NOMO-1 treated with dmso at 0.1 percent for 144 hours (cell line): Measurements from ENCODE around the gene CYP2W1.
"Not testable (repeated sequence)": the region's sequence is repeated elsewhere in the genome, so short reads cannot be mapped to it uniquely, and the experiment has no call there.

Experiments
- DNase-seq: peaks from one replicate; lab custom pipeline; 2025; ENCODE audit not compliant: unreplicated experiment; lab: John Stamatoyannopoulos, UW

The CYP2W1 gene

GRCh38 chr7:951881-952547, 31.0 kb upstream of the CYP2W1 start:
- no peak for DNase-seq

DNA sequence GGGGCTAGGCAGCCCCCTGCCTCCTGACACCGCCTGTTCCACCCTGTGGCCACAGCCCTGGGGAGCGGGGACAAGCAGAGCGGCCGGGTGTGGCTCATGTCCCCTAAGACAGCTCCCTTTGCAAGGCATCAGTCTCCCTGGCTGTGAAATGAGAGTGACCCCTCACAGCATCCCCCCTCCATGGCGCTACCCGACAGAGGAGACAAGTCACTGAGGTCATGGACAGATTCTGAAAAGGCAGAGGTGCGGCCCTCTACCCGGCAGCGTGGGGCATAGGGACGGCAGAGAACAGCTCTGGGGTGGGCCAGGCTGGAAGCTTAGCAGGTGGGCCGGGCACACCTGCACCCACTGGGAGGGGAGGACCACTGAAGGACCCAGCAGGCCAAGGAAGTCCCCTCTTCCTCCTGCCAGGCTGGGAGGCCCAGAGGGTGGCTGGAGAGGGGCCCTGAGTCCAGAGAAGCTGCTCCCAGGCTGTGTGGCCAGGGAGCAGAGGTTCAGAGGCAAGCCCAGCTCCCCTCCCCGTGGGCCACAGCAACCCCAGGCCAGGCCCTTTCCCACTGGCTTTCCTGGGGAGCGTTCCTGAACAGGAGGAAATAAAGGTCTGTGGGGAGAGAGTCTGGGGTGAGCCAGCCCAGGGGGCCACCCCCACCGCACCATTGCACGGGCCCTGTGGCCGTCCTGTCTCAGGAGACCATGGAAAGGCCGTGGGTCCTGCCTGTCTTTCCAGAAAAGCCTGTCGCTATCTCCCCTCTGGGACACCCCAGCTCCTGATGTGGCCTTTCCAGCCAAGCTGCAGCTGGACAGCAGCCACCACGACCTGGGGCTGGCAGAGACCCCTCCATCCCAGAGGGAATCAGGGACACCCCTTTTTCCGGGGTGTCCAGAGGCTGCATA, 30.2 kb upstream of the CYP2W1 start:
- no peak for DNase-seq

- DNase-seq, result peak; percentile 58
These were observed 29.2 kb upstream of the CYP2W1 start for GRCh38 chr7:953547-954327.

DNA sequence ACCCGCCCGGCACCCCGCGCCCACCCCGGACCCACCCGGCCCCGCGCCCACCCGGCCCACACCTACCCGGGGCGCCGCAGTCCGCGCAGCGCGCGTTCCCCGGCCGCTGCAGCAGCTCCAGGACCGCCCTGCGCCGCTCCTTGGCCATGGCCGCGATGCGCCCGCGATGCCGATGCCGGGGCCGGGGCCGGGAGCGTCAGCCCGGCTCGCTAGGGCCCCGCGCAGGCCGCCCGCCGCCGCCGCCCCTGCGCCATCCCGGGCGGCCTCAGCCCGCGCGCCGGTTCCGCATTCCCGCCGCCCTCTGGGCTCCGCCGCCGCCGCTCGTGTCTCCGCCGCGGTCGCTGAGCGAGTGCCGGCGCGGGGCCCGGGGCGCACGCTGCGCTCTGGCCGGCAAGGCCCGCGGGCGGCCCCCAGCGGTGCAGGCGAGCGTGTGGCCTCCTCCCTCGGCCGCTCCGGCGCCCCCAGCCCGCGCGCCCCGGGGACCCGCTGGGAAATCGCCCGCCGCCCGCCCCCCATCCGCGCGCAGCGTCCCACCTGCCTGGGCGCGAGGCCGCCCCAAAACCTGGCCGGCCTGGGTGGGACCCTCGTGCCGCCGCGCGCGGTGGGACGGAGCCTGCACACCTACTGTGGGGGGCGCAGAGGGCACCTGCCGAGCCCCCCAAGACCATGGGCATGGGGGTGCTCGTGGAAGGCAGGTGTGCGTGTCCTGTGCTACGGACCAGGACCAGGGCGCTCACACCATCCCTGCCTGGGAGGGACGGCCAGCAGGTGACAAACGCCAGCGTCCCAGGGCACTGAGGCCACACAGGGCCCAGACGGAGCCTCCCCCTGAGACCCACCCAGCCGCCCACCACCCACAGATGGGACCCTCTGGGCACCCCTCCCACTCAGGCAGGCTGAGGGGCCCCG, 28.4 kb upstream of the CYP2W1 start, which contains the start of gene ADAP1:
ADAP1 (minus strand) TSS at position 351 of the 909 bp plus-strand sequence; CDS start at position 148, 203 bp downstream.
- DNase-seq, result no peak

GRCh38 chr7:956031-956430, 26.9 kb upstream of the CYP2W1 start:
- DNase-seq, result no peak

DNA sequence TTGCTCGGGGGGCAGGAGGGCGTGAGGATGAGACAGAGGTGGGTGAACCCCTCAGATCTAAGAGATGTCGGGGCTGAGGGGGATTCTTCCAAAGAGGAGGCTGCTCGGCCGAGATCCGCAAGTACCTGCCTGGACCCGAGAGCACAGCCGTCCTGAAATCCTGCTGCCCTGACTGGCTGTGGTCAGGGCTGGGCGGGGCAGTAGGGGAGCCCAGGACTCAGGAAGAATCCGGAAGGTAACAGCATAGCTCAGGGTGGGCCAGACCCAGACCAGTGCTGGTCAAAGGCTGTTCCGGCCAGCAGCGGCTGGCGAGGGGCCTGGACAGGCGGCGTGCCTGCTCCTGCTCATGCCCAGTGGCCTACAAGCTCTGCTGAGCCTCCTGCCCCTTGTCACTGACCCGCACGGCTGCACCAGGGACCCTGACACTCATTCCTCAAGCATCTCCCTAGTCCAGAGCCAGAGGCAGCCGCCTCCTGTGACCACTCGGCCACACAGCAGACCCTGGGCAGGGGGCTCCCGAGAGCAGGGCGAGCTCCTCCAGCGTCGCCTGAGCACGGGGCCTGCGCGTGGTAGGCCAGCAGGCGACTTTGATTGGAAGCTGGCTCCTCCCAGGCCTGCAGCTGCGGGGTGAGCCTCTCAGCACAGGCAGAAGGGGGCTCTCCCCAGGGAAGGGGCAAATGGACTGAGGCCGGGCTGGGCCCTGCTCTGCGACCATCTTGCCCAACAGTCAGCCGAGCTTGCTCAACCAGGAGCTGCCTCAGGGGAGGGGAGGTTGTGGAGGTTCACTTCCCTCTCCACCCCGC, 25.4 kb upstream of the CYP2W1 start:
- DNase-seq, result peak; percentile 93

DNA sequence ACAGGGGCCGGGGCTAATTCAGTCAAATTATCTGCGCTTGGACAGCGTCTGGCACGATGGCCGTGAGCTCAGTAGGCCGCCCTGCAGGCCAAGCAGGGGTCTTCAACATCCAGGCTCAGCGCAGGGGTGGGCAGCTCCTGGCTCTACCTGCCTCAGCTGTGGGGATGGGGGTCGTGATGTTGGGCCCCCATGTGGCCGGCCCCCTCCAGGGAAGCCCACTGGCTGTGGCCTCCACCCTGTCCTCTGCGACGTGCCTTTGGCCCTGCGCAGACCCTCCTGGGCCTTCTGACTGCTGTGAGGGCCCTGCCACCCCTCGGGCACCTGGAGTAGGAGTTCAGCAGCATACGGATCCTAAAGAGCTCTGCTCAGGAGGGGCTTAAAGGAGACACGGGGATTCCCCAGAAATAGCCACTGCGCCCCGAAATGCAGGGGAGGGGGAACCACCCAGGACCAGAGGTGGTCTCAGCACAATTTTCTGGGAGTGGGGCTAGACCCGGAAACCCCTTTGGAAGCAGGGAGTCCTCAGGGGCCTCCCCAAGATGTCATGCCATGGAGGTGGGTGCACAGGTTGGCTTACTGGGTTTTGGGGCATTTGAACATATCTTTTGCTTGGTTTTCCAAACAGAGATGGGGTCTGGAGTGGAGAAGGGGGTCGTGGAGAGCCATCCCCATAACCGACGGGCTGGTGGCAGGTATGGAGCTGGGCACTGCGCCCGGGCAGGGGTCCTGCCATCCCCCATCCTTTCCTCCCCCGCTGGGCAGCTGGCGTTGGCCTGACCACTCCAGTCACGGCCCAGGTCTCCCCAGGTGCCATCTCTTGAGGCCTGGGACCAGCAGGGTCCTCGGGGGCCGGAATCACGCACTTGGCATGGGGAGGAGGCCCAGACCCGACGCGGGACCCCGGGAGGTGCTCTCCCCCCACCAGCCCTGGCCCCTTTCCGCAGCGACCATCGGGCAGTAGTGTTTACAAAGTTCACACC, 24.5 kb upstream of the CYP2W1 start:
- no peak for DNase-seq

DNA sequence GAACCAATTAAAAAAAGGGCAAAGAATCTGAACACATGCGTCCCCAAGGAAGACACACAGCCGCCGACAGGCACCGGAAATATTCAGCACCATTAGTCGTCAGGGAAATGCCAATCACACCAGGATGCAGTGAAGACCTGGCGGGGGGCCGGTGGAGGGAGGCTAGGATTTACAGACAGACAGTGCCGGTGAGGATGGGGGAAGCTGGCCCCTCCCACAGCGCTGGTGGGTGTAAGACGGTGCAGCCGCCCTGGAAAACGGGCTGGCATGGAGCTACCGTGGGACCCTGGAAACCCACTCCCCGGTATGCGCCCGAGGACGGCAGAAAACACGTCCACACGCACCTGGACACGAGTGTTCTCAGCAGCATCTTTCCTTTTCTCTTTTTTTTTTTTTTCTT, 23.7 kb upstream of the CYP2W1 start:
- no peak for DNase-seq

DNA sequence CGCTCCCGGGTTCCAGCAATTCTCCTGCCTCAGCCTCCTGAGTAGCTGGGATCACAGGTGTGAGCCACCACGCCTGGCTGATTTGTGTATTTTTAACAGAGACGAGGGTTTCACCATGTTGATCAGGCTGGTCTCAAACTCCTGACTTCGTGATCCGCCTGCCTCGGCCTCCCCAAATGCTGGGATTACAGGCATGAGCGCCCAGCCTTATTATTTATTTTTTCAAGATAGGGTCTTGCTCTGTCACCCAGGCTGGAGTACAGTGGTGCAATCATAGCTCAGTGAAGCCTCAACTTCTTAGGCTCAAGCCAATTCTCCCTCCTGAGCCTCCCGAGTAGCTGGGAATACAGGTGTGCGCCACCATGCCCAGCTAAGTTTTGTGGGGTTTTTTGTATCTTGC, 23.2 kb upstream of the CYP2W1 start:
- DNase-seq, result not testable (repeated sequence)

GRCh38 chr7:960269-960871, 22.6 kb upstream of the CYP2W1 start:
- DNase-seq, result no peak

DNA sequence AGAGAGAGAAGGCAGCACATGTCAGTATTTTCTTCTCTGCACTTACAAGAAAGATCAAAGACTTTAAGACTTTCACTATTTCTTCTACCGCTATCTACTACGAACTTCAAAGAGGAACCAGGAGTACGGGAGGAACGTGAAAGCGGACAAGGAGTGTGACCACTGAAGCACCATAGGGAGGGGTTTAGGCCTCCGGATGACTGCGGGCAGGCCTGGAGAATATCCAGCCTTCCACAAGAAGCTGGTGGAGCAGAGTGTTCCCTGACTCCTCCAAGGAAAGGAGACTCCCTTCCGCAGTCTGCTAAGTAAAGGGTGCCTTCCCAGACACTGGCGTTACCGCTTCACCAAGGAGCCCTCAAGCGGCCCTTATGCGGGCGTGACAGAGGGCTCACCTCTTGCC, 22.0 kb upstream of the CYP2W1 start:
- DNase-seq, result not testable (repeated sequence)

DNA sequence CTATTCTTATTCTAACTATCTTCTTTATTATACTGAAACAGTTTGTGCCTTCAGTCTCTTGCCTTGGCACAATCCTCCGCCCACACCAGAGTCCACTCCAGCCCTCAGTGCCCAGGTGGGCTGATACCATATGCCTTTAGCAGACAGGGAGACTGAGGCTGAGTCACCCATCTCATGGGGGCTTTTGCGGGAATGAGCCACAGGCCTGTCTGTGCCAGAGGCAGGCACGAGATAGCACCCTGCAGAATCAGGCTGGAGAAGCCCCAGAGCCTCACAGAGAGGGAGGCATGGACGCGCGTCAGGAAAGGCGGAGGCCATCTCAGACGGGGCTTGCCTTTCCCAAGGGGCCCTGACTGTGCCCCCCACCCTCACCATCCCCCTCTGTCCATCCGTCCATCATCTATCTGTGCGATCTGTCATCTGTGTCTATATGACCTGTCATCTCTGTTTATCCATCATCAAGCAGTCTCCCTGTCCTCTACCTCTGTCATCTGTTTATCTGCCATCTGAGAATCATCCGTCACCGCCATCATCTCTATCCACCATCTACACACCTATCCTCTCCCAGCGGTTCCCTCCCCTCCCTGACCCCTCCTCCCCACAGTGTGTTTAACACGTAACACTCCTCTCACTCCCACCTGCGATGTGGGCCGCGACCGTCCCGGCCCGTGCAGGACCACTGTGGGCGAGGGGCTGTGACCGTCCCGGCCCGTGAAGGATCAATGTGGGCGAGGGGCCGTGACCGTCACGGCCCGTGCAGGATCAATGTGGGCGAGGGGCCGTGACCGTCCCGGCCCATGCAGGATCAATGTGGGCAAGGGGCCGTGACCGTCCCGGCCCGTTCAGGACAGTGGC, 21.2 kb upstream of the CYP2W1 start:
- no peak for DNase-seq

GRCh38 chr7:962401-963081, 20.4 kb upstream of the CYP2W1 start:
- DNase-seq, result no peak

DNA sequence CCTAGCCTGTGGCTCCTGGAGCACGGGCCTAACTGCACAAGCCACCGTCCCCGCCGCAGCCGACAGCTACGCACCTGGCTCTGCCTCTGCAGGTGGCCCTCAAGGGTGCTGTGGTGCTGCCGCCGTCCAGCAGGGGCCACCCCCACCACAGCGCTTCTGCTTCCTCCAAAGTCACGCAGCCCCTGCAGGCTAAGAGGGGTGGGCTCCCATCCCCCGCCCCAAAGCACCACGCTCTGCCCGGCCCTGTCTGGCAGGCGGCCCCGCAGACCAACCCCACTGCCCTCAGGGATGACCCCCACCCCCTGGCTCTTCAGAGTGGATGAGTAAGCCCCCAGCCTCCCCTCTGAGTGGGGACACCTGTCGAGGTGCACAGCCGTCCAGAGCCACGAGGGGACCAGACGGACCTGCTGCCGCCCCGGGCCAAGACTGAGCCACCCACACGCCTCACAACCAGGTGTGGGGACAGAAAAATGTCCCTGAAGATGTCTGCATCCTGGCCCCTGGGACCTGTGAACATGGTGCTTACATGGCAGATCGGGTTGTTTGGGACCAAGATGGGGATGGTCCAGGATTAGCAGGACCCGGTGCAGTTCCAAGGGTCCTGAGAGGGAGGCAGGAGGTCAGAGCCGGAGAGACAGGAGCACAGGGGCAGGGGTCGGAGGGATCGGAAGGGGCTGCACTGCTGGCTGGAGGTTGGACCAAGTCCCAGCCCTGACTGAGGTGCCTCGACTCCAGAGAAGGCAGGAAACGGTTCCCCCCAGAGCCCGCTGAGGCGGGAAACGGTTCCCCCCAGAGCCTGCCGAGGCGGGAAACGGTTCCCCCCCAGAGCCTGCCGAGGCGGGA, 19.5 kb upstream of the CYP2W1 start:
- DNase-seq, result no peak

DNA sequence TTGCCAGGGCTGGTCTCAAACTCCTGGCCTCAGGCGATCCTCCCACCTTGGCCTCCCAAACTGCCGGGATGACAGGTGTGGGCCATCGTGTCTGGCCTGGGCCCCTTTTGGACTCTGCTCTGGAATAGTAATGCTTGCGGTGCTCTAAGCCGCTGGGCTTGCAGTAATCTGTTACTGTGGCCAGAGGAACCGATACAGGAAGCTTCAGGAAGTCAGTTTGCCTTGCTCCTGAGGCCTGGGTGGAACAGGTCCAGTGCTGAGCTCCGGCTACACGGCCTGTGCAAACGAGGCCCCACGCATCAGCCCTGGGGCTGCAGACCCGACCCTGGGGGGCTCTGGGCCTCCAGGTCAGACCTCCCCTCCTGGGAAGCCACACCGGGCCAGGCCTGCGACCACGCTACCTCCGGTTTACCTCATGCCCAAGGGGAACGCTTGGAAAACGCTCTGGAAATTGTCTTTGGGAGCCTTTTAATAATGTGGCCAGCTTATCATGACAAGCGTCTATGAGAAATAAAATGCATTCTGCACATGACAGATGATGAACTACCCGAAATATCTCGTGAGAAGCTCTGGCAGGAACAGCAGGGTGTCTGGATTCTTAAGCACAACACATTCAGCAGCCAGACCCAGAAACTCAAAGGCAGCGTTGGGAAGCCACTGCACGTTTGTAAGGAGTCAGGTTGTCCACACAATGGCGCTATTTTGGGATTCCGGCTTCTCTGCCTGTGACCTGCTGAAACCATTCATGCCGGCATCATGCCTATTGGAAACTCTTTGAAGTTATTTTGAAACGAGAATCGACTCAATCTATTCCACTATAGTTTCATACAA, 18.4 kb upstream of the CYP2W1 start:
- DNase-seq, result peak; percentile 82
